Sigmoid colon (tissue), 4 donors: ENCODE results near the gene C1orf122.

Experiments
- CTCF ChIP-seq, 4 experiments: fragments of 450-650 bp in 3 of 4; fragments of 200-600 bp in 1 of 4; IDR thresholded peaks; one replicate each; pipeline ENCODE4 v1.5.1; 2016 to 2019; ENCODE audit warnings: antibody characterized with exemption in 4 of 4, mild to moderate bottlenecking in 3 of 4, moderate library complexity in 2 of 4
- EP300 ChIP-seq, 4 donors: sonication (generic); formaldehyde crosslinking; IDR thresholded peaks; one replicate each; pipeline ENCODE4 v1.6.1; 2017; ENCODE audit warnings: antibody characterized with exemption in 4 of 4
- POLR2A ChIP-seq, 2 donors: fragments of 450-650 bp; IDR thresholded peaks; one replicate each; pipeline ENCODE4 v1.6.1; 2016; ENCODE audit warnings: antibody characterized with exemption in 2 of 2, mild to moderate bottlenecking in 2 of 2, moderate library complexity in 2 of 2
- POLR2AphosphoS5 ChIP-seq, 4 donors: sonication (generic); formaldehyde crosslinking; IDR thresholded peaks; one replicate each; pipeline ENCODE4 v1.6.1; 2017; ENCODE audit warnings: antibody characterized with exemption in 4 of 4

- TF ChIP-seq CTCF (IDR thresholded peaks at IDR 0.05) (no peak), POLR2A (IDR thresholded peaks at IDR 0.05) (no peak), POLR2AphosphoS5 (IDR thresholded peaks at IDR 0.05) (no peak), EP300 (IDR thresholded peaks at IDR 0.05) (no peak)
Observed at GRCh38 chr1:37849480-37849879, 41.9 kb downstream of the C1orf122 start.
